ENCODE results near the gene GRIA3.
"Not testable (repeated sequence)": the region's sequence is repeated elsewhere in the genome, so short reads cannot be mapped to it uniquely, and the experiment has no call there.

Gene GRIA3

DNA sequence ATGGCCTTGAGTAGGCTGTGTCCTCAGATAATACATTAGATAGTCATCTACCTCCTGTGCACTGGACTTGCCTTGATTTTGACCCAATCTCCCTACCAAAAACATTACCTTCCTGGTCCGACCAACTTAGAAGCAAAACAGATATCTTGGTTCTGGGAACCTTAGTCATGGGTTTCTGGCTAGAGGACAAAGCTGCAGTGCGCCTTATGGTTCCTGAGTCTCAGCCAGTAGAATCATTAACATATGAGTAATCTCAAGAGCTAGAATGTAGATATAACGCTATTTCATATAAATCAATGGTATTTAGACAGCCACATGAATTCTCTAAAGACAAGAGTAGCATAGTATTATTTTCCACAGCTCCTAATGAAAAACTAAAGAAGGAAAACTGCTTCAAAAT, 83.1 kb downstream of the GRIA3 start:
- no peak for DNase-seq (ENCODE audit: insufficient read length, low spot score)
- FAIRE-seq: no peak

DNA sequence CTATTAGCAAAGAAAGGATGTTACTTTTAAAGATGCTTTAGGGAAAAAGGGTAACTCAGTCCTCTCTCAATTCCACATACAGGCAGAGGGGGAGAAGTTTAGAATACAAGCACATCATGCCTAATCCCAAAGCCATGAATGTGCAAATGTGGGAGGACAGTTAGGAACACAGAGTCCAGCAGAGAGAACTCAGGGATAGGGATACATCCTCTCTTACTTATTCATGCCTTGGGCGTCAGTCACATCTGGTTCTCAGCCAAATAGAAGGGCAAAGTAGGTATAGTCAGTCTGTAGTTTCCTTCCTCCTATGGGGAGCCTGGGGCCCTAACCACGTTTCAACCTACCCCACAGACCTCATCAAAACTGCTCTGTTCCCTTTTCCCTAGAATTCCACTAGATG, 87.8 kb downstream of the GRIA3 start:
- FAIRE-seq (no peak), DNase-seq (ENCODE audit: insufficient read length, low spot score) (no peak)

DNA sequence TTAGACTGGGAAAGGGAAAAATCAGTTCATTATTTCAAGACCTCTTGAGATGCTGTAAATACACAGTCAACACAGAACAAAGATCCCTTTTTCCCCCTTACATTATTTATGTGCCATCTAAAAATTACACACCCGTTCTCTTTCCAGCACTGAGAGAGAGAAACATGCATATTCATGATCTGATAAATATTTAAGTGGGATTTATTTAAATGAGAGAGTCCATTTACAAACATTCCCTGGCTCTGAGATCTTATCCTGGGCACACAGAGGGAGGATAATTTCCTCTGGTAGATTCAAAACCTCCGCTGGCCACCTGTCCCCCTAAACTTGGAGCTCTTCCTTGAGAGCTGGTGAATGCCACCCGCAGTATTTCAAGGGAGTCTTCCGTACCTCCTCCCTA, 88.6 kb downstream of the GRIA3 start:
- FAIRE-seq (no peak), DNase-seq (ENCODE audit: insufficient read length, low spot score) (no peak)

DNA sequence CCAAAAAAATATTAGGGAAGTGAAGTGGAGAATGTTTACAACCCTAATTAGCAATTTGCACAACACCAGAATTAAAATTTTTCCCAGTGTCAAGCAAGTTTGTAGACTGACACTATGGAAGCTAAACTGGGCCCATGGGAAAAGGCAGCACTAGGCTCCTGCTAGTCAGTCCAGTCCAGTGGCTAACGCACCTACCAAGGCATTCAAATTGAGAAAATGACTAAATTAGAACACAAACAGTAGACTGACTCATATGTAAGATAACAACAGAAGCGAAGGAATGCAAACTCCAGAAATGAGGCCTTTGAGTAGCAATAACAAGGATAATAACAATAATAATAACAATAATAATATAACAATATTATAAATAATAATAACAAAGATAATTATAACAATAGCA, 90.7 kb downstream of the GRIA3 start:
- no peak for DNase-seq (ENCODE audit: insufficient read length, low spot score)
- FAIRE-seq: no peak

DNA sequence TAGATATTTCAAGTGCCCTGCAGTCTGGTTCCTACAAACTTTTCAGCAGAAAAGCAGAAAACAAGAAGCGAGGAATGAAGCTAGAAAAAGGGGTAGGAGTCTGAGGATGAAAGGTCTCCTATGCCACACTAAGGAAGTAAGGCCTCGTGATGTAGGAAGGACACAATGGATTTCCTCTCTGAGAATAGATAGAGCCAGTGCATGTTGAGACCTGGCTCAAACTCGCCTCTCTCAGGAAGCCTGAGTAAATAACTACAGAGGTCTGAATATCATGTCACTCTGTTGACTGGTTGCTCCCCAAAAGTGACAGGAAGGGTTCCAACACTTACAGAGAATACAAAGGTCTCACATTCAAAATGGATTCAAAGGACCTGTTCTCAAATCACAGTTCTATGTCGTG, 93.3 kb downstream of the GRIA3 start:
- FAIRE-seq (no peak), DNase-seq (ENCODE audit: insufficient read length, low spot score) (no peak)

DNA sequence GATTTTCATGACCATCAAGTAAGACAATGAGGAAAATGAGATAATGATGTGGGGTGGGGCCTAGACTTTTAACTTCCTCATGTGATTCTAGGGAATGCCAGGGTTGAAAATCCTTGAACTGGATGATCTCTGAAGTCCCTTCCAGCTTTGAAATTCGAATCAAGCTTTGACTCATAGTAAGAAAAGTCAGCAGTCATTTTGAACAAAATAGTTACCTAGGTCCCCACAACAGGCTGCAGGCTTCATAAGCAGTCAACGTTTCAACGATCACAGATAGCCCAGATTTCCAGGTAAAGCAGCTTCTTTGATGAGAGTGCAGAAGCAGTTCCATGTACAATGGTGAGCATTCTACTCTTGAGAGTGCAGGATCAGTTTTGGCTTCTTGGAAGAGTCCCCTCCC, 93.7 kb downstream of the GRIA3 start:
- no peak for DNase-seq (ENCODE audit: insufficient read length, low spot score)
- no peak for FAIRE-seq

DNA sequence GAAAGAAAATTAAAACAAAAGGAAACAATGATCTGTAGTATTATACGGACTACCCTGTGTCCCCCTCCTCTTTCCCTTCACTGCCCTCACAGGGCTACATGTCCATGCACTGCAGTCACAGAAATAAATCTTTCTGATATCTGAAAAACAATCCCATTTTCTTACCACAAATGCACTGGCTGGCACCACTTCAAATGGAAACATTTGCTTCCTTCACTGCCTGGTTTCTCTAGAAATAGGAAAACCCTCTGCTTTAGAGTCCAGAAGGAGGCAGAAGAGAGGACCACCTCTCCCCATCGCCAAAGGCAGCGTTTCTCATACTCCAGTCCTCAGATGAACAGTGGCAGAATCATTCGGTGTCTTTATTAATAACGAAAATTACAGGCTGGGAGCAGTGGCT, 98.2 kb downstream of the GRIA3 start:
- FAIRE-seq: no peak
- DNase-seq (ENCODE audit: insufficient read length, low spot score): no peak

DNA sequence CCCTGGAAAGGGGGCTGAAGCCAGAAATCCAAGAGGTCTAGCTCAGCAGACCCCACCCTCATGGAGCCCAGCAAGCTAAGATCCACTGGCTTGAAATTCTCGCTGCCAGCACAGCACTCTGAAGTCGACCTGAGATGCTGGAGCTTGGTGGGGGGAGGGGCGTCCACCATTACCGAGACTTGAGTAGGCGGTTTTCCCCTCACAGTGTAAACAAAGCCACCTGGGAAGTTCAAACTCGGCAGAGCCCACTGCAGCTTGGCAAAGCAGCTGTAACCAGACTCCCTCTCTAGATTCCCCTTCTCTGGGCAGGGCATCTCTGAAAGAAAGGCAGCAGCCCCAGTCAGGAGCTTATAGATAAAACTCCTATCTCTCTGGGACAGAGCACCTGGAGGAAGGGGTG, 99.3 kb downstream of the GRIA3 start:
- not testable (repeated sequence) for FAIRE-seq; DNase-seq (ENCODE audit: insufficient read length, low spot score)

DNA sequence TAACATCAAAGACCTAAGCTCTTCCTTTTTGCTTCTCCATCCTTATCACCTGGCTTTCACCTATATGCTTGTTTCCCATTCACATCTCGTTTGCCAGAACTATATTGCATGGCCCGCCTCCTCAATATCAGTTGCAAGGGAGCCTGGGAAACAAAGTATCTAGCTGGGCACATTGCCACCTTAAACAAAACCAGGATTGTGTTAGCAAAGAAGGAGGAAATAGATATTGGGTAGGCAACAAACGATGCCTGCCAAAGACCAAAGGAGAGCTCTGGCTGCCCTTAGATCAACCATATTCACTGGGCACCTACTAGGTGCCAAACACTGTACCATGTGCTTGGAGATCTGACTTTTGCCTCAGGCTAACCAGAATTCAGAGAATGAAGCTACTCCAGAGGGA, 107.5 kb downstream of the GRIA3 start:
- FAIRE-seq (no peak), DNase-seq (ENCODE audit: insufficient read length, low spot score) (no peak)

DNA sequence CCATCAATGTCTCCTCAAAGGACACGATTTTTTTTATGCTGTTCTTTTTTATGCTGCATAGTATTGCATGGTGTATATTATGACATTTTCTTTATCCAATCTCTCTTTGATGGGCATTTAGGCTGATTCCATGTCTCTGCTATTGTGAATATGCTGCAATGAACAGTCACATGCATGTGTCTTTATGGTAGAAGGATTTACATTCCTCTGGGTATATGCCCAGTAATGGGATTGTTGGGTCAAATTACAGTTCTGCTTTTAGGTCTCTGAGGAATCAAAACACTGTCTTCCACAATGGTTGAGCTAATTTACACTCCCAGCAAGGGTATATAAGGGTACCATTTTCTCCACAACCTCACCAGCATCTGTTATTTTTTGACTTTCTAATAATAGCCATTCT, 113.9 kb downstream of the GRIA3 start:
- DNase-seq (ENCODE audit: insufficient read length, low spot score) (no peak), FAIRE-seq (no peak)

DNA sequence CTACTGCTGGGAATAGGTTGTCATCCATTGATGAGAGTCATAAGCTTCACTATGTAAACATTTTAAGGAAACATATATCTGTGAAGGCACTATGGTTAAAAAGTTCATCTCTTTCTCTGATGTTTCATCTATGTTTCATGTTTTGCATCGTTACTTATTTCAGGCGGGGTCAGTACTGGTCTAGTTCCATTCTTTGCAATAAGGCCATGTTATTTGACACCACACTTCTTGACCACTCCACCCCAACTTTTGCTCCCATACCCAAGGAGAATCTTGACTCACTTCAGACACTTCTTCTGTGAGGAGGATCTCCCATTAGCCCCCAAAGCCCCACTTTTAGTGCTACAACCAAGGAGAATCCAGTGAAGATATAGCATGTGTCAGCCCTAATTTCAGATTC, 119.4 kb downstream of the GRIA3 start:
- DNase-seq (ENCODE audit: insufficient read length, low spot score): no peak
- no peak for FAIRE-seq

DNA sequence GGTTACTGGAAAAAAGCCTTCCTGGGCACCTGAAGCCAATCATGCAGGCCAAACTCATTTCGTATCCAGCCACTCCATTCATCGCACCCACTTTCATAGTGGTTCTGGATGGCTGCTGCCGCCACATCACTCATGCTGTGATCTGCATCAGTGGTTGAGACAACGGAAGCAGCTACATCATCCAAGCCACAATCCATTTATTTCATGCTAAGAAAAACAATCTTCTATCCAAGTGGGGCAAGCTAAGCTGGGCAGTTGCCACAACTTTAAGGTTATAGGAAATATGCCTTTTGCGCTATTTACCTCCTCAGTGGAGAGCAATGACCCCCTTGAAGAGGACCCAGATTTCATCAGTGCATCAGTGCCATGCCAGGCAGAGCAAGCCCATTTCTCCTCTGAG, 124.6 kb downstream of the GRIA3 start:
- DNase-seq (ENCODE audit: insufficient read length, low spot score): no peak
- no peak for FAIRE-seq

DNA sequence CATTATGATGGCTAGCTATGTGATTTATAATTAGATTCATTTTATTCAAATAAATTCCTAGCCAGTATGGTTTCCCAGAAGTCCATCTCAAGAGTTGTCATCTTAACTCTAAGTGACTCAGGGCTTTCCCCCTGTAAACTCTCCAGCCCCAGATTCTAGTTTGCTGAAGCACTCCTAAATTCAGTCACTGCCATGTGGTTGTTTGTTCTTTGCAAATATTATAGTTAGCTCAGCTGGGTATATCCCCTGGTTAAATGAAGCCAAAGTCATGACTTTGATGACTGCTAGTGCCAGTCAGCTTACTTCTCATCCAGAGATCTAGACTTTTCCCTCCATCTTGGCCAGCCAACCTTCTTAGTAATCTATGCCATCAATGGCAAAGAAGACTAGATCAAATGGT, 126.0 kb downstream of the GRIA3 start:
- FAIRE-seq (no peak), DNase-seq (ENCODE audit: insufficient read length, low spot score) (no peak)

DNA sequence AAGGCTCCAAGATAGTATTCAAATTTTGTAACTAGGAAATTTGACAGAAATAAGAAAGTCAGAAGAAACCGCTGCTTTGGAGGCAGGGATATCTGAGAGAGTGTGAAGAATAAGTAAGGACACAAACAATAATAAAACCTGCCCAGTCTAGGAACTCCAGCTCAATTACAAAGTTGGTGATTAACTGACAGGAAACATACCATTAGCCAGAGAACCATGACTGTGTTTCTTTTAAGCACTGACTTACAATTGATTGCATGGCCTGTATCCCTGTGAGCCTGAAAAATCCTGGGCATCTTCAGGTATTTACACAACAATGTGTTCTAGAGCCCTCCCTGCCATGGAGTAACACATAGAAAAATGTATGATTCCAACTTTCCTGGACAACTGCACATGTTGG, 127.4 kb downstream of the GRIA3 start:
- DNase-seq (ENCODE audit: insufficient read length, low spot score): no peak
- FAIRE-seq: no peak

DNA sequence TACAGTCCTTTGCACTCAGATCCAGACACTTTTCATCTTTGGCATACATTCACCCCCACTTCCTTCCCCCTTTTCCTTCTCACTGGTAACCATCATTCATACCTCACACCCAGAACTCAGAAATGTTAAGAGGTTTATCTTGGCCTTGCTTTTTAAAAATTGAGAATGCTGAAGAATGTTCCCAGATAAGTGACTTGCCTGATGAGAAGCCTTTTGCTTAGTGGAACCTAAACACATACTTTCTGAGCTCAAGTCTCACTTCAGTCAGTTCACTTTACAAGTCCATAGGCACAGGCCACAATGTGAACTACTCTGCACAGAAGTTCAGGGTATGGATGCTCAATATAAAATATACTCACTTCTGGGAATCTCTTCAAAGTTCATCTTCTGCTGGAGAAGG, 129.4 kb downstream of the GRIA3 start:
- no peak for DNase-seq (ENCODE audit: insufficient read length, low spot score)
- FAIRE-seq: no peak

DNA sequence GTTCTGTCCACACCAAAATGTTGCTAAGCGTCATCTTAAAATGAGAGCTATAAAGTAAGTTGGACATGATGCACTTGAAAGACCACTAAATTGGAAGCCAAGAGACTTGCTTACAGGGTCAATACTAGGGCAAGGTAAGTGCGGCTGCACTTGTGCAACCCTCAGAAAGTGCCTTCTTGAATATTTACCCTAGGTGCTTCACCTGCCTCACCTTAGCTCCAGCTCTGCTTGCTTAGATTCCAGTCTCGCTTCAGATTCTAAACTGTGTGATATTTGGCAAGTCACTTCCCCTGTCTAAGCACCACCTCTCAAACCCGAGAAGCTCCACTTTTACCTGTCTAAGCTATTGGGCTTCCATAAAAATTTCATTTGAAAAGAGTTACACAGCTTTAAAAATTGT, 136.5 kb downstream of the GRIA3 start:
- DNase-seq (ENCODE audit: insufficient read length, low spot score): no peak
- FAIRE-seq: no peak

DNA sequence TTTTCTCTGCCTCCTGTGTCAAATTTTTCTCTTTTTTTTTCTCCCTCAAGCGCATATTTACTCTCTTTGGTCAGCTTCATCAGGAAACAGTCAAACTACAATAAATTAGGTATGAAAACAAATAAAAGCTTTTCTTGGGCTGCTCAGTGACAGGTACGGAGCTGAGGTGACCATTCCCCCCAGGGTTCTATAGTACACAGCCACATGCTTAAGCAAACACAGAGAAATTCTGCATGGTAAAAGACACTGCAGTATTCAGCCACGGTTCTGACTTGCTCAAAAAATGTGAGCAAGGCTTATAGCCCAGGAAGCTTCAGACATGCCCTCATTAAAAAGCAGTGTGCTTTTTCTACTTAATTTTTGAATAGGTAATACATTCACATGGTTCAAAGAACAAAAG, 138.5 kb downstream of the GRIA3 start:
- DNase-seq (ENCODE audit: insufficient read length, low spot score) (no peak), FAIRE-seq (no peak)

DNA sequence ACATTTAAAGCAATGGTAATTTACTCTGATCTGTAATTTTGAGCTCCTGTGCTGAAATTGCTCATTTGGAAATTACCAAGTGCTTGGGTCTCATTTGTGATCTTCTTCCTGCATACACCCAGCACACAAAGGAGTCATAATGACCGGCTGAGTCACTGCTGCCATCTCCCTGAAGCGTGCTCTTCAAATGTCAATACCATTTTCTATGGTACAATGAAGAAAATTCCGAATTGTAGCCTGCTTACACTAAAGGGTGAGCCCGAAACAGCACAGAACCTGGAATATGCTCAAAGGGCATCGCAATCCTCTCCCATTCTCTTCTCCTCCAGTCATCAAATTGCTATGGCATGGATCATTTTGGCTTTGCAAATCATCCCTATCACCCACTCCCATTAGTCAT, 140.5 kb downstream of the GRIA3 start:
- FAIRE-seq (no peak), DNase-seq (ENCODE audit: insufficient read length, low spot score) (no peak)

DNA sequence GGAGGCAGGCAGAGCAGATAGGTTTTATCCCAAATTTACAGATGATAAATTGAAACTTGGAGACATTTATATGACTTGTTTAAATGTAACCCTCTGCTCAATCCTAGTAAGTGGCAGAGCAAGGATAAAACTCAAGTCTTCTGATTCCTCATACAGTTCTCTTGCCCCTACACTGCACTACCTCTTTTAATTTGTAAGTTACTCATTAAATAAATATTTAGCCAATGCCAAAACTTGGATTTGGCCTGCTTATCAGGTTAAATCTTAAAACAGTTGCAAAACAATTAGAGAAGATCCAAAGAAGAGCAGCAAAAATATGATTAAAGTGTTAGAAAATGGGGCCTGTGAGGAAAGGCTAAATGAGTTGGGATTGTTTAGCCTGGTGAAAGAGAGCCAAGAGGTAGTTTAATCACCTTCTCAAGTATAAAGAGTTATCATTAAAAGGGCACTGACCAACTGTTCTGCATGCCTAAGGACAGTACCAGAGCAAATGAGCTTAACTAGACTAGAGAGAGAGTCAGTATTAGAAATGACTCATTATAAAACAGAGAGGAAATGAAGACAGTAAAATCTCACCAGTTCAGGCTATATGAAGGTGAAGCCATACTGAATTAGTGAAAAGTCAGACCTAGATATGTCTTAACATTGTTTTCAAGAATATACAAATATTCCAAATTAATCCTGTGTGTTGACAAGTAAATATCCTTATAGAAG, 146.3 kb downstream of the GRIA3 start:
- DNase-seq (ENCODE audit: insufficient read length, low spot score) (no peak), FAIRE-seq (no peak)

DNA sequence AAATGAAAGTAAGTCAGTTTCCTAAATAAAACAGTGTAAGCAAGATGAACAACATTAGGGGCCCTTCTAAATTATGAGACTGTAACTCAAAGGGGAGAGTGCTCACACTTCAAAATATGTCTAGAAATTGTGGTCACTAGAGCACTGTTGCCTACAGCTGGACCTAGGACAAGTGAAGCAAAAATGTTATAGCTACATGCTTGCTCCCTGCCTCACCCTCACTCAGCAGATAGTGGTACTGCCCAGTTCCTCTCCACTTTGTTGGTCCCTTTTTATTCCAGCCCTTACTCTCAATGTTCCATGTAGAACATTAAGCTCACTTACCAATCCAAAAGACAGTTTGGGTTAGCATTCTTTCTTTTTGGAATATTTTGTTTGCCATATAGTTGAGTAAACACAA, 147.3 kb downstream of the GRIA3 start:
- DNase-seq (ENCODE audit: insufficient read length, low spot score) (no peak), FAIRE-seq (no peak)

DNA sequence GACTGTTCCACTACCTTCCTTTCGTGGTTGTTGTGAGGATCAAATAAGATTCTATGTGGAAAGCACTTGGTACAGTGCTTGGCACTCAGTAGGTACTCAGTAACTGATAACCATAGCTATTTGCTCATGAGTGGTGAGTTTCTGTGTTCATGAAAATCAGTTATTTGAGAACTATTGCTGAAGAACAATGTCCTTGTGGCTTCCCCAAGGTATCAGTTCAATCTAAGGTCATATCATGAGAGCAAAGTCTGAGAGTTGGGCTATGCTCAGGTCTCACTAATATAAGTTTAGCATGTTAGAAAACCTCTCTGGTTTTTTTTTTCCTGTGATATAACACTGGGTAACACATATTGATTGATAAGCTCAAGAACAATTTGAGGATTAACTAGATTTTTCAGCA, 147.8 kb downstream of the GRIA3 start:
- FAIRE-seq: no peak
- no peak for DNase-seq (ENCODE audit: insufficient read length, low spot score)

DNA sequence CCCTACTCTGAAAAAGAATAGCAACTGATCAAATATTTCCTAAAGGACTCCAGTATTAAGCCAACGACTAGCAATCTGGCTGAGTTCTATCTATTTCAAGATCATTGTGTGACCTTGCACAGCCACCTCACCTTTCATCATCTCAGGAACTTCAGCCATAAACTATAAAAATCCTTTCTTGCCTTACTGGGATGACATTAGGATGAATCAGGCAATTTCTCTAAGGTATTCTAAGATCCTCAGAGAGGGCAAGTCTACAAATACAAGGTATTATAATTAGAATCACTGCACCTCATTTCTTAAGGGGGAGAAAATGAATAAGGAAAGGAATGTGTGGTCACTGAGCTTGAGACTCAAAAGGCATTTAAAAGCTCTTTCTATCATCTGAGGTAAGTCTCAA, 152.6 kb downstream of the GRIA3 start:
- DNase-seq (ENCODE audit: insufficient read length, low spot score) (no peak), FAIRE-seq (no peak)

DNA sequence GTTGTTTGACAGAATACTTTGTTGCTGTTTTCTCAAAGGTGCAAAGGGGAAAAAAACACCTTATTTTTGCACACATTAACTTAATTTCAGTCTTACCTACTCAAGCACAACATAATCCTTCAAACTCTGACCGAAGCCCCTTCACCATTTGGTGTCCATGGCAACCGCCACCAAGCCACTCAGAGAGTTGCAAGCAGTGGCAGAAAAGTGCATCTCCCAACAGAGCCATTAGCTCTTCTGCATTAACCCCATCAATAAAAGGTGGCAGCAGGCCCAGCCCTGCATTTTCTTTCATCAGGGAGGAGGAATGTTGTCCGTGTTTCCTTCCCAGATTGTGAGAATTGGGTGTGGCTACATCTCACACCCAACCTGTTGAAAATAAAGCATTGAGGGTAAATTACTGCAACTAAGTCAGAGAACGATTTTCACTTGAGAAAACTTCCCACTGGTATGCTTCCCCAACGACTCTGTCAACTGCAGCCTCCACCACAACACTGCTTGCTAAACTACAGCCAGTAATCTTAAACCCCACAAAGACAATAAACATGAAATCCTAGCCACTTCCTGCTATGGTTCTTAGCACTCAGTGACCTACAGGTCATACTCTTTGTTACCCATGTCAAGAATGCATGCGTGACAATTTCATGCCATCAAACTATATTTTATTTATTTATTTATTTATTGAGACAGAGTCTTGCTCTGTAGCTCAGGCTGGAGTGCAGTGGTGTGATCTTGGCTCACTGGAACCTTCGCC, 154.0 kb downstream of the GRIA3 start:
- no peak for DNase-seq (ENCODE audit: insufficient read length, low spot score)
- FAIRE-seq: no peak

Measured in HTR-8/SVneo (cell line).